ENCODE data around the gene SMTNL2. TPM values are rescaled to one million over a fixed set of nuclear protein-coding genes. Genes with fewer than 3 reads are reported as not detected.
"Not testable (repeated sequence)": the region's sequence is repeated elsewhere in the genome, so short reads cannot be mapped to it uniquely, and the experiment has no call there.

SMTNL2 gene
- total RNA-seq, 1 experiment from 2014 or later: not detected

DNA sequence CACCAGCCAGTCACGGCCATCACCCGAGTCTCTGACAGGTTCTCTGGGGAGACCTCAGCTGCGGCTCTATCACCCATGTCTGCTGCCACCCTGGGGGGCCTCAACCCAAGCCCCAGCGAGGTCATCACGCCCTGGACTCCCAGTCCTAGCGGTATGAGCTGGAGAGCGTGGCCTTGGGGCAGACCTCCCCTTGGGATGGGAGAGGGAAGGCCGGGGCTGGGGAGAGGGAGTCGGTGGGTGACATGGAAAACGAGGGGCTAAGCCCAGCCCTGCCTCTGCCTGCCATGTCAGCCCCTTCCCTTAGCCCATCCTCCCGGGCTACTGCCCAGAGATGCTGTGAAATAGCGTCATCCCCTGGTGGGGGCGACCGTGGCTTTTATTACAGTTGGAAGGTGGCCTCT, 8.7 kb downstream of the SMTNL2 start:
- CTCF ChIA-PET: no interaction called here
- no TSS peak for BruUV-seq (replicated peaks)

GRCh38 chr17:4594406-4594805, 10.1 kb downstream of the SMTNL2 start:
- no peak for TF ChIP-seq EZH2 (IDR thresholded peaks at IDR 0.05; ENCODE audit: borderline replicate concordance, low read depth, low read length, poor library complexity, severe bottlenecking)
- TF ChIP-seq, protein P1, sequence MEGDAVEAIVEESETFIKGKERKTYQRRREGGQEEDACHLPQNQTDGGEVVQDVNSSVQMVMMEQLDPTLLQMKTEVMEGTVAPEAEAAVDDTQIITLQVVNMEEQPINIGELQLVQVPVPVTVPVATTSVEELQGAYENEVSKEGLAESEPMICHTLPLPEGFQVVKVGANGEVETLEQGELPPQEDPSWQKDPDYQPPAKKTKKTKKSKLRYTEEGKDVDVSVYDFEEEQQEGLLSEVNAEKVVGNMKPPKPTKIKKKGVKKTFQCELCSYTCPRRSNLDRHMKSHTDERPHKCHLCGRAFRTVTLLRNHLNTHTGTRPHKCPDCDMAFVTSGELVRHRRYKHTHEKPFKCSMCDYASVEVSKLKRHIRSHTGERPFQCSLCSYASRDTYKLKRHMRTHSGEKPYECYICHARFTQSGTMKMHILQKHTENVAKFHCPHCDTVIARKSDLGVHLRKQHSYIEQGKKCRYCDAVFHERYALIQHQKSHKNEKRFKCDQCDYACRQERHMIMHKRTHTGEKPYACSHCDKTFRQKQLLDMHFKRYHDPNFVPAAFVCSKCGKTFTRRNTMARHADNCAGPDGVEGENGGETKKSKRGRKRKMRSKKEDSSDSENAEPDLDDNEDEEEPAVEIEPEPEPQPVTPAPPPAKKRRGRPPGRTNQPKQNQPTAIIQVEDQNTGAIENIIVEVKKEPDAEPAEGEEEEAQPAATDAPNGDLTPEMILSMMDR (conservative IDR thresholded peaks at IDR 0.05; ENCODE audit: low read depth, low read length): no peak
- CTCF ChIA-PET: no interaction called here

More for the DNA sequence above, 8.7 kb downstream of the SMTNL2 start:
- POLR2A ChIA-PET (ENCODE audit: low non-redundant PET): no interaction called here
- DNase-seq (ENCODE audit: low spot score): no peak
- no peaks in the 10 kb centered on the region for H3K36me3 ChIP-seq (ENCODE audit: insufficient read depth, low read length, poor library complexity, severe bottlenecking)
- H3K9me3 ChIP-seq (ENCODE audit: low read depth, low read length, poor library complexity, severe bottlenecking): no peaks in the 10 kb centered on the region
- H3K4me3 ChIP-seq (ENCODE audit: low read depth, low read length, poor library complexity, severe bottlenecking): no peak overlapping the region
- intact Hi-C loops (cut with micrococcal nuclease; ENCODE audit: unreplicated experiment): no loop called here
- H3K27ac ChIP-seq (ENCODE audit: low read depth, low read length, poor library complexity, severe bottlenecking): no peak overlapping the region
- H3K4me1 ChIP-seq (ENCODE audit: insufficient read depth, low read length, poor library complexity, severe bottlenecking): no peaks in the 10 kb centered on the region
- TF ChIP-seq, protein P1 (conservative IDR thresholded peaks at IDR 0.05; ENCODE audit: low read depth, low read length): no peak
- TF ChIP-seq EZH2 (IDR thresholded peaks at IDR 0.05; ENCODE audit: borderline replicate concordance, low read depth, low read length, poor library complexity, severe bottlenecking): no peak
- no peaks in the 10 kb centered on the region for H3K27me3 ChIP-seq (replicated peaks; ENCODE audit: insufficient read depth, low read depth, low read length, poor library complexity)

GRCh38 chr17:4594931-4595684, 10.8 kb downstream of the SMTNL2 start:
- no peak for TF ChIP-seq EZH2 (IDR thresholded peaks at IDR 0.05; ENCODE audit: borderline replicate concordance, low read depth, low read length, poor library complexity, severe bottlenecking)
- ChIA-PET POLR2A (ENCODE audit: low non-redundant PET) (no interaction called here), CTCF (no interaction called here)
- Histone ChIP-seq H3K27ac (ENCODE audit: low read depth, low read length, poor library complexity, severe bottlenecking) (no peak overlapping the region), H3K9me3 (ENCODE audit: low read depth, low read length, poor library complexity, severe bottlenecking) (no peaks in the 10 kb centered on the region), H3K27me3 (replicated peaks; ENCODE audit: insufficient read depth, low read depth, low read length, poor library complexity) (no peaks in the 10 kb centered on the region), H3K36me3 (ENCODE audit: insufficient read depth, low read length, poor library complexity, severe bottlenecking) (no peaks in the 10 kb centered on the region), H3K4me3 (ENCODE audit: low read depth, low read length, poor library complexity, severe bottlenecking) (no peak overlapping the region), H3K4me1 (ENCODE audit: insufficient read depth, low read length, poor library complexity, severe bottlenecking) (no peaks in the 10 kb centered on the region)
- intact Hi-C loops (cut with micrococcal nuclease; ENCODE audit: unreplicated experiment): no loop called here
- no TSS peak for BruUV-seq (replicated peaks)
- no peak for DNase-seq (ENCODE audit: low spot score)

More at GRCh38 chr17:4594406-4594805, 10.1 kb downstream of the SMTNL2 start:
- Histone ChIP-seq H3K27me3 (replicated peaks; ENCODE audit: insufficient read depth, low read depth, low read length, poor library complexity) (no peaks in the 10 kb centered on the region), H3K27ac (ENCODE audit: low read depth, low read length, poor library complexity, severe bottlenecking) (no peak overlapping the region), H3K4me1 (ENCODE audit: insufficient read depth, low read length, poor library complexity, severe bottlenecking) (no peaks in the 10 kb centered on the region), H3K36me3 (ENCODE audit: insufficient read depth, low read length, poor library complexity, severe bottlenecking) (no peaks in the 10 kb centered on the region), H3K4me3 (ENCODE audit: low read depth, low read length, poor library complexity, severe bottlenecking) (no peak overlapping the region), H3K9me3 (ENCODE audit: low read depth, low read length, poor library complexity, severe bottlenecking) (no peaks in the 10 kb centered on the region)
- no peak for DNase-seq (ENCODE audit: low spot score)
- BruUV-seq (replicated peaks): no TSS peak
- POLR2A ChIA-PET (ENCODE audit: low non-redundant PET): no interaction called here
- intact Hi-C loops (cut with micrococcal nuclease; ENCODE audit: unreplicated experiment): no loop called here

- H3K9me3 ChIP-seq (ENCODE audit: low read depth, low read length, poor library complexity, severe bottlenecking); BruUV-seq (replicated peaks); H3K4me1 ChIP-seq (ENCODE audit: insufficient read depth, low read length, poor library complexity, severe bottlenecking); intact Hi-C loops (cut with micrococcal nuclease; ENCODE audit: unreplicated experiment); H3K4me3 ChIP-seq (ENCODE audit: low read depth, low read length, poor library complexity, severe bottlenecking); CTCF ChIA-PET; DNase-seq (ENCODE audit: low spot score); POLR2A ChIA-PET (ENCODE audit: low non-redundant PET); H3K27me3 ChIP-seq (replicated peaks; ENCODE audit: insufficient read depth, low read depth, low read length, poor library complexity); H3K36me3 ChIP-seq (ENCODE audit: insufficient read depth, low read length, poor library complexity, severe bottlenecking); H3K27ac ChIP-seq (ENCODE audit: low read depth, low read length, poor library complexity, severe bottlenecking): not testable (repeated sequence)
Observed at GRCh38 chr17:4595685-4596342, 11.5 kb downstream of the SMTNL2 start.
